Heart left ventricle (tissue), 13 donors: Measurements from ENCODE around the gene SLC39A11.

Experiments used
- CTCF ChIP-seq, 12 donors: fragments of 200-600 bp; sonication (generic) in 4 of 12; IDR thresholded peaks; one replicate each; pipeline versions ENCODE4 v1.5.0 to v1.8.0; 2018 to 2022; ENCODE audit warnings: antibody characterized with exemption in 12 of 12, mild to moderate bottlenecking in 5 of 12
- POLR2A ChIP-seq, 2 donors: fragments of 450-650 bp; IDR thresholded peaks; one replicate each; pipeline ENCODE4 v1.6.1; 2017; ENCODE audit warnings: antibody characterized with exemption in 2 of 2, mild to moderate bottlenecking in 2 of 2, moderate library complexity in 2 of 2
- donor health status: ischemic (EF 13 %, LVEDD 7.1; RV severe dilation, severe dysfunction).
- donor health status: DM: no; HTN: yes; CAD: no.
- donor health status: DM: no; HTN: no; CAD: no.
- donor health status: ischemic (EF 25% LVEDD 6.9; RV normal size, moderate dysfunction).
- donor health status: ischemic (EF 25% LVEDD 5.7; RV mildly dilated, moderate dysfunction).
- donor health status: ischemic (EF 35%, LVEDD 5.7; RV mildly dilated, moderate dysfunction).
- donor health status: nonischemic (EF 11% LVEDD 7.7; RV severe dilation, severe dysfunction).
- donor health status: DM: yes; HTN: yes; CAD: no.
- donor health status: PGD.
- donor health status: ischemic (EF 29% LVEDD 5.4; RV normal size, mild dysfunction).
- donor health status: nonischemic (EF 23%, LVEDD 6.1; RV moderate dilation, normal function).

DNA sequence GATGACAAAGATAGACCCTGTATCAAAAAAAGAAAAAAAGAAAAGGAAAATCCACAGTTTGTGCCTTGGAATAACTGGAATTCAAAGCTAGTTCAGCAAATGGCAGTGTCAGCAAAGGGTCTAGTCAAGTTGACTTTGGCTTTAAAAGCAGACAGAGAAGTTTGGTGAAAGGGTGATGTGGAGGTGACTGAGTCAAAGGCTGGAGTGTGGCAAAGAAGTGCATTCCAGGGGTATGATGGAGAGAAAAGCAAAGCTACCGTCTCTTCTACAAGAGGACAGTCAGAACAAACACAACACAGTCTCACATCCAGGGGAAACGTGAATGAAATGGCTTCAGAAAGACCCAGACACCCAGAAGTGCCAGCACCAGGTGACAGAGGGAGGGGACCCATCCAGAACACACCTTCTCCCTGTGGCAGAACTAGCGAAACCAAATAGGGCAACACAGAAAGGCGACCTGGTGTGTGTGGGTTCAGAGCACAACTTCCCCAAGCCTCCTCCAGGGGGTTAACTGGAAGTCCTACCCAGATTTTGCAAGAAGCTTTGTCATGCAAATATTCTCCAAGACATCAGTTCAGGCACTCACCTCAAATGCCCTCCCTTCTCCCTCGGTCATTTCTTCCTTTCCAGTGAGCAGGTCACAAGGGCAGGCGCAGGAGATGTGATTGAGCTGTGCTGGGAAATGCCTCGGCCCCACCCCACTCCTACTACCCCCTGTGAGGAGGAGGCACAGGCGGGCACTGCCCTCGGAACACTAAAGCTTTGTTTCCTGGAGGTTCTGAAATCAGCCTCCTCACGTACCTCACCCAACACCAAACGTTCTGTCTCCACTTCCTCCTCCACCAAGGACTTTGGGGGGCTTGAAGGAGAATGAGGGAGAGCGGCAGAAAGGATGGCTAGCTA lies 489.7 kb downstream of the SLC39A11 start:
- TF ChIP-seq CTCF (IDR thresholded peaks at IDR 0.05) (no peak), POLR2A (IDR thresholded peaks at IDR 0.05) (no peak)
